SU-DHL-6 (cell line): ENCODE measurements around the gene KMT2B.

Experiments
- H2AFZ ChIP-seq: fragments of 200-600 bp; sonication (generic); 2 replicates; pipeline ENCODE4 v1.6.1; 2014; ENCODE audit warnings: low read depth, mild to moderate bottlenecking, moderate library complexity, mixed read lengths, antibody characterized with exemption, low read length; ENCODE audit not compliant: severe bottlenecking
- H3F3A ChIP-seq: fragments of 200-600 bp; shearing (Covaris generic); 2 replicates; pipeline ENCODE4 v1.6.0; 2016; ENCODE audit warnings: antibody characterized with exemption, mild to moderate bottlenecking; ENCODE audit not compliant: insufficient read depth
- H3K27ac ChIP-seq: fragments of 200-600 bp; sonication (generic); 2 replicates; pipeline ENCODE4 v1.5.1; 2016; ENCODE audit warnings: low read depth, mild to moderate bottlenecking, low read length, moderate library complexity, mixed read lengths
- H3K27me3 ChIP-seq: fragments of 200-600 bp; sonication (generic), shearing (Covaris generic); 2 replicates; pipeline ENCODE4 v1.6.0; 2014; ENCODE audit warnings: mild to moderate bottlenecking, low read length
- H3K36me3 ChIP-seq: fragments of 200-600 bp; sonication (generic); 2 replicates; pipeline ENCODE4 v1.6.1; 2014; ENCODE audit warnings: mild to moderate bottlenecking, low read length, mixed read lengths
- H3K4me2 ChIP-seq: fragments of 300-600, 200-600 bp; shearing (Covaris generic), sonication (generic); 2 replicates; pipeline ENCODE4 v1.6.0; 2014; ENCODE audit warnings: low read length, low read depth, mild to moderate bottlenecking; ENCODE audit not compliant: poor library complexity, severe bottlenecking
- H3K4me3 ChIP-seq: fragments of 200-600 bp; sonication (generic); 2 replicates; pipeline ENCODE4 v1.5.1; 2014; ENCODE audit warnings: antibody characterized with exemption, low read length, mild to moderate bottlenecking, mixed read lengths; ENCODE audit not compliant: insufficient read depth, poor library complexity, severe bottlenecking
- H3K79me2 ChIP-seq: fragments of 200-600 bp; sonication (generic); 2 replicates; pipeline ENCODE4 v1.6.1; 2014; ENCODE audit warnings: mild to moderate bottlenecking, low read length, moderate library complexity; ENCODE audit not compliant: insufficient read depth
- H3K9ac ChIP-seq: fragments of 200-600 bp; sonication (generic); 2 replicates; pipeline ENCODE4 v1.7.0; 2014; ENCODE audit warnings: mild to moderate bottlenecking, low read length
- H3K9me2 ChIP-seq: fragments of 200-600 bp; sonication (generic); replicated peaks from 2 replicates; pipeline ENCODE4 v1.6.1; 2014; ENCODE audit warnings: low read length; ENCODE audit not compliant: insufficient read depth
- H3K9me3 ChIP-seq: fragments of 200-600 bp; sonication (generic); 2 replicates; pipeline ENCODE4 v1.6.1; 2014; ENCODE audit warnings: low read length, mixed read lengths; ENCODE audit not compliant: insufficient read depth
- H4K20me1 ChIP-seq: fragments of 200-600 bp; sonication (generic); 2 replicates; pipeline ENCODE4 v1.6.1; 2014; ENCODE audit warnings: low read depth, mild to moderate bottlenecking, antibody characterized with exemption, low read length, moderate library complexity, mixed read lengths
- EZH2phosphoT487 ChIP-seq: fragments of 200-600 bp; sonication (generic), shearing (Covaris generic); conservative IDR thresholded peaks from 2 replicates; pipeline ENCODE4 v1.6.1; 2018; ENCODE audit warnings: mild to moderate bottlenecking, antibody characterized with exemption, low read length, moderate library complexity, mixed read lengths
- TF ChIP-seq, protein P1 (sequence below): fragments of 200-600 bp; sonication (generic); IDR thresholded peaks from one replicate; pipeline ENCODE4 v1.5.1; 2017; ENCODE audit warnings: antibody characterized with exemption, mild to moderate bottlenecking, low read length, moderate library complexity; ENCODE audit not compliant: insufficient read depth, poor library complexity, severe bottlenecking

KMT2B gene

DNA sequence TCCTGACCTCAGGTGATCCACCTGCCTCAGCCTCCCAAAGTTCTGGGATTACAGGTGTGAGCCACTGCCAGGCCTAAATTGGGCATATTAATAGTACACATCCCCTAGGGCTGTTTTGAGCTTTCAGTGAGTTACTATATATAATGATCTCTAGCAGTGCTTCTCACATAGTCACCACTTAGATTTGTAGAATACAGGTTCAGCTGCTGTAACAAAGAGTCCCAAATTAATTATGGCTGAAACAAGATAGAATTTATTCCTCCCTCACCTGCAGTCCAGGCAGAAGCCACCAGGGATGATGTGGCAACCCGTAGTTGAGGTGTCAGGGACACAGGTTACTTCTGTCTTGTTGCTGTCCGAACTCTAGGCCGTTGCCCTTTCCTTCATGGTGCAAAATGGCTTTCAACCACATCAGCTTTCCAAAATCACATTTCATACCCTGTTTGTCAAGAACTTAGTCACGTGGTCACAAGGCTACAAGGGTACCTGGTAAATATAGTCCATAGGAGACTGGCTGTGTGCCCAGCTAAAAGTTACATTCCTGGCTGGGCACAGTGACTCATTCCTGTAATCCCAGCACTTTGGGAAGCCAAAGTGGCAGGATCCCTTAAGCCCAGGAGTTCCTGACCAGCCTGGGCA is 43.0 kb downstream of the KMT2B start:
- Histone ChIP-seq H2AFZ (no peak overlapping the region), H3K27me3 (no peaks in the 10 kb centered on the region), H3F3A (no peaks in the 10 kb centered on the region), H3K9ac (no peak overlapping the region), H3K9me2 (no peaks in the 10 kb centered on the region), H3K79me2 (peaks cover 17% of the 10 kb centered on the region), H3K36me3 (no peaks in the 10 kb centered on the region), H3K4me2 (no peak overlapping the region), H4K20me1 (no peaks in the 10 kb centered on the region), H3K27ac (no peak overlapping the region), H3K9me3 (no peaks in the 10 kb centered on the region), H3K4me3 (no peak overlapping the region)
- TF ChIP-seq, protein P1, sequence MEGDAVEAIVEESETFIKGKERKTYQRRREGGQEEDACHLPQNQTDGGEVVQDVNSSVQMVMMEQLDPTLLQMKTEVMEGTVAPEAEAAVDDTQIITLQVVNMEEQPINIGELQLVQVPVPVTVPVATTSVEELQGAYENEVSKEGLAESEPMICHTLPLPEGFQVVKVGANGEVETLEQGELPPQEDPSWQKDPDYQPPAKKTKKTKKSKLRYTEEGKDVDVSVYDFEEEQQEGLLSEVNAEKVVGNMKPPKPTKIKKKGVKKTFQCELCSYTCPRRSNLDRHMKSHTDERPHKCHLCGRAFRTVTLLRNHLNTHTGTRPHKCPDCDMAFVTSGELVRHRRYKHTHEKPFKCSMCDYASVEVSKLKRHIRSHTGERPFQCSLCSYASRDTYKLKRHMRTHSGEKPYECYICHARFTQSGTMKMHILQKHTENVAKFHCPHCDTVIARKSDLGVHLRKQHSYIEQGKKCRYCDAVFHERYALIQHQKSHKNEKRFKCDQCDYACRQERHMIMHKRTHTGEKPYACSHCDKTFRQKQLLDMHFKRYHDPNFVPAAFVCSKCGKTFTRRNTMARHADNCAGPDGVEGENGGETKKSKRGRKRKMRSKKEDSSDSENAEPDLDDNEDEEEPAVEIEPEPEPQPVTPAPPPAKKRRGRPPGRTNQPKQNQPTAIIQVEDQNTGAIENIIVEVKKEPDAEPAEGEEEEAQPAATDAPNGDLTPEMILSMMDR = no peak
- no peak for TF ChIP-seq EZH2phosphoT487

GRCh38 chr19:35764432-35765315 is 46.9 kb downstream of the KMT2B start:
- no peak overlapping the region for H3K27ac ChIP-seq
- H2AFZ ChIP-seq = no peak overlapping the region
- no peaks in the 10 kb centered on the region for H3K9me3 ChIP-seq
- H3K4me3 ChIP-seq = no peak overlapping the region
- peaks cover 5% of the 10 kb centered on the region; the same call in 1 of the 2 replicates for H3K79me2 ChIP-seq
- no peak overlapping the region for H3K9ac ChIP-seq
- no peak for TF ChIP-seq EZH2phosphoT487
- TF ChIP-seq, protein P1 = no peak
- H4K20me1 ChIP-seq = no peaks in the 10 kb centered on the region
- H3K4me2 ChIP-seq = no peak overlapping the region
- H3K27me3 ChIP-seq = no peaks in the 10 kb centered on the region
- H3K9me2 ChIP-seq = no peaks in the 10 kb centered on the region
- H3K36me3 ChIP-seq = no peaks in the 10 kb centered on the region
- no peaks in the 10 kb centered on the region for H3F3A ChIP-seq

DNA sequence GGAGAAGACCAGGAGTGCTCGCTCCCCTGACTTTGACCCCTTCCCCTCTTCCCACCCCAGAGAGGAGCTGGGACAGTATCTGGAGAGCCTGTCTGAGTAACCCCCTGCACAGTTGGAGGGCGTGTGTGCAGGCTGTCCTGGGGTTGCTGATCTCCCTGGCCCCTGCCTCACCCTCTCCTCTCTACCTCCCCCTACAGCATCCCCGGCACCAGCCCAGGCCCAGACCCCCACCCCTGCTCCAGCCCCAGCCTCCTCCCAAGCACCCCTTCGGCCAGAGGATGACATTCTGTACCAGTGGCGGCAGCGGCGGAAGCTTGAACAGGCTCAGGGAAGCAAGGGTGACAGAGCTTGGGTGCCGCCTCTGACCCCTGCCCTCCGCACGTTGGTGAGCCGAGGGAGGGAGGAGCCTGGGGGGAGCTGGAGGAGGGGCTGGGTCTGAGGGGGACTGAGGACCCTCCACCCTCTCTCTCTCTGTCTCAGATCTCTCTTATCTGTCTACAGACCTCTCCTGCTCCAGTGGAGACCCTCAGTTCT is 48.8 kb downstream of the KMT2B start:
- Histone ChIP-seq H4K20me1 (no peaks in the 10 kb centered on the region), H2AFZ (no peak overlapping the region), H3K27me3 (no peaks in the 10 kb centered on the region), H3K79me2 (no peaks in the 10 kb centered on the region), H3K9me2 (no peaks in the 10 kb centered on the region), H3K9me3 (no peaks in the 10 kb centered on the region), H3K4me3 (no peak overlapping the region), H3K9ac (no peak overlapping the region), H3K4me2 (no peak overlapping the region), H3K36me3 (no peaks in the 10 kb centered on the region), H3K27ac (no peak overlapping the region), H3F3A (no peaks in the 10 kb centered on the region)
- TF ChIP-seq EZH2phosphoT487 = no peak
- TF ChIP-seq, protein P1 = no peak
